Transverse colon (tissue), 4 donors: ENCODE results near the gene PIMREG. TPM values are rescaled to one million over a fixed set of nuclear protein-coding genes. Genes with fewer than 3 reads are reported as not detected.

Source experiments
- DNase-seq: peaks from one replicate; pipeline ENCODE4 v3.0.0-alpha.2; 2019
- H3K27ac ChIP-seq, 4 donors: fragments of 200-600 bp; sonication (generic); 2 replicates each; pipeline ENCODE4 v1.5.1; 2016 to 2018; ENCODE audit warnings: inconsistent platforms in 4 of 4
- H3K27me3 ChIP-seq: fragments of 200-600 bp; sonication (generic); 2 replicates; pipeline ENCODE4 v1.5.1; 2017; ENCODE audit warnings: inconsistent platforms
- H3K36me3 ChIP-seq, 4 donors: fragments of 200-600 bp; sonication (generic); 2 replicates each; pipeline ENCODE4 v1.5.1; 2017 to 2019; ENCODE audit warnings: inconsistent platforms in 4 of 4
- H3K4me1 ChIP-seq, 4 donors: fragments of 200-600 bp; sonication (generic); 2 replicates each; pipeline ENCODE4 v1.5.1; 2017 to 2020; ENCODE audit warnings: inconsistent platforms in 4 of 4
- H3K4me3 ChIP-seq, 4 donors: fragments of 200-600 bp; sonication (generic); 1 replicate in 1 of 4; 2 replicates in 3 of 4; pipeline versions ENCODE4 v1.5.1 to v1.6.1; 2017 to 2019; ENCODE audit warnings: inconsistent platforms in 4 of 4
- H3K9me3 ChIP-seq, 2 donors: fragments of 200-600 bp; sonication (generic); 2 replicates each; pipeline ENCODE4 v1.5.1; 2017 to 2019; ENCODE audit warnings: inconsistent platforms in 2 of 2
- EP300 ChIP-seq: sonication (generic); formaldehyde crosslinking; IDR thresholded peaks from one replicate; pipeline ENCODE4 v1.6.1; 2017; ENCODE audit warnings: antibody characterized with exemption, low read depth
- POLR2A ChIP-seq: fragments of 450-650 bp; IDR thresholded peaks from one replicate; pipeline ENCODE4 v1.6.1; 2016; ENCODE audit warnings: antibody characterized with exemption, mild to moderate bottlenecking, moderate library complexity
- POLR2AphosphoS5 ChIP-seq, 3 donors: sonication (generic); formaldehyde crosslinking; IDR thresholded peaks; one replicate each; pipeline ENCODE4 v1.6.1; 2016; ENCODE audit warnings: antibody characterized with exemption in 3 of 3
- WGBS, 2 donors: methylation state at CpG; one replicate each; pipeline ENCODE4 v1.1.5; 2018; ENCODE audit warnings: low coverage in 1 of 2; 5-methylcytosine and 5-hydroxymethylcytosine counted together
- in situ Hi-C, 4 donors: fragments of 200-750 bp; cut with MboI; loops; one replicate each; pipeline versions ENCODE4 v1.15.0 to v1.15.1; 2017; ENCODE audit warnings: low sequenced_read_pairs in 3 of 4, low pct_ligation_motif_present in 1 of 4, low pct_unique_long_range_greater_than_20kb in 1 of 4
- intact Hi-C: fragments of 100-400 bp; cut with DNase I; formaldehyde crosslinking; loops from one replicate; pipeline ENCODE4 v1.15.1; 2023; ENCODE audit warnings: low total_unique reads
- total RNA-seq, 4 donors: library from RNA; depleted of rRNA; stranded (reverse); fragments of >200 nt; gene quantifications; one replicate each; pipeline ENCODE4 v1.1.0, GENCODE V29; 2016
- TF ChIP-seq, protein P1 (sequence below), 5 experiments: fragments of 200-600 bp in 3 of 5; fragments of 450-650 bp in 2 of 5; sonication (generic) in 3 of 5; IDR thresholded peaks; 1 replicate in 2 of 5; 2 replicates in 3 of 5; pipeline ENCODE4 v1.5.1; 2016 to 2017; ENCODE audit warnings: antibody characterized with exemption in 5 of 5, inconsistent platforms in 3 of 5, mild to moderate bottlenecking in 2 of 5, moderate library complexity in 1 of 5

The PIMREG gene
- total RNA-seq, 4 donors from 2014 or later, result 0.41 to 8.4 (median 0.79) TPM; not detected in 1

DNA sequence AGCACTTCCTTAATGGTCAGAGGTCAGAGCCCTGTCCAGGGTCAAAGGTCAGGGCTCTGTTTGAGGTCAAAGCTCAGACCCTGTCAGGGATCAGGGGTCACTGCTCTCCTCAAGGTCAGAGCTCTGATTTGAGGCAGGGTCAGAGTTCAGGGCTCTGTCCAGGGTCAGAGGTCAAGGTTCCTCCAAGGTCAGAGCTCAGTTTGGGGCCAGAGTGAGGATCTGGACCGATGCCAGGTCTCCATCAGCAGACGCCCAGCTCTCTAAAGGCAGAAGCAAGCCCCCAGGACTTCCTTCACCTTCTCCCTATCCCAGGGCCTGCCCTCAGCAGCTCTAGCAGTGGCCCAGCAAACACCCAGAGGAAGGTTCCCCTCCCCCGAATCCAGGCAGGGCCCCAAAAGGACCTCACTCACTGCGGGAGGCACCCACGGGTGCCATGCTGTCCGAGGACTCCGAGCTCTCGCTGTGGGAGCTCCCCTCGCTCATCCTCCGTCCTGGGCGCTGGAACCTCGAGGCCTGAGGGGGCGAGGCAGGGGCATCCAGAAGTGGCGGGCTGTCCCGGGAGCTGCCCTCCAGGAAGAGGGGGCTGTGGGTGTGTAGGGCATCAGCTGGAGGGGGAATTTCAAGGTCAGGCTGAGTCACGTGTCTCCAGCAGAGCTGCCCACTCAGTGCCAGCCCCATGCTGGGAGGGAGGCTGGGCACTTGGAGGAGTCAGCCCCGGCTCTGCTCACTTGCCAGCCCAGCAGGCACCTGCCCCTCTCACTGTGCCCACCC lies 26.7 kb downstream of the PIMREG start:
- intact Hi-C loops, result loop anchor here (10.0 kb wide), 2 partner anchors 94 to 144 kb away; no protein-coding TSS in a partner anchor
- Histone ChIP-seq H3K4me3 (no peak overlapping the region), H3K4me1 (peaks cover 0 to 3% (median 0%) of the 10 kb centered on the region in 4 donors), H3K27ac (no peak overlapping the region), H3K36me3 (no peaks in the 10 kb centered on the region), H3K27me3 (no peaks in the 10 kb centered on the region), H3K9me3 (no peaks in the 10 kb centered on the region)
- in situ Hi-C loops, result loop anchor here in 3 of 4 donors (25.0 kb wide), 1 partner anchor 166 kb away; the partner anchor contains the start of genes KIAA0753 (in 3 of the 3) and TXNDC17 (in 3 of the 3)
- no peak for DNase-seq
- 92% methylated on average over 15 of the region's 17 CpGs; no CpG with 5 or more reads in 1 of the 2 donors for WGBS, 2 donors
- TF ChIP-seq EP300 (no peak), POLR2A (no peak), POLR2AphosphoS5 (IDR thresholded peaks at IDR 0.05) (no peak)
- TF ChIP-seq, protein P1, sequence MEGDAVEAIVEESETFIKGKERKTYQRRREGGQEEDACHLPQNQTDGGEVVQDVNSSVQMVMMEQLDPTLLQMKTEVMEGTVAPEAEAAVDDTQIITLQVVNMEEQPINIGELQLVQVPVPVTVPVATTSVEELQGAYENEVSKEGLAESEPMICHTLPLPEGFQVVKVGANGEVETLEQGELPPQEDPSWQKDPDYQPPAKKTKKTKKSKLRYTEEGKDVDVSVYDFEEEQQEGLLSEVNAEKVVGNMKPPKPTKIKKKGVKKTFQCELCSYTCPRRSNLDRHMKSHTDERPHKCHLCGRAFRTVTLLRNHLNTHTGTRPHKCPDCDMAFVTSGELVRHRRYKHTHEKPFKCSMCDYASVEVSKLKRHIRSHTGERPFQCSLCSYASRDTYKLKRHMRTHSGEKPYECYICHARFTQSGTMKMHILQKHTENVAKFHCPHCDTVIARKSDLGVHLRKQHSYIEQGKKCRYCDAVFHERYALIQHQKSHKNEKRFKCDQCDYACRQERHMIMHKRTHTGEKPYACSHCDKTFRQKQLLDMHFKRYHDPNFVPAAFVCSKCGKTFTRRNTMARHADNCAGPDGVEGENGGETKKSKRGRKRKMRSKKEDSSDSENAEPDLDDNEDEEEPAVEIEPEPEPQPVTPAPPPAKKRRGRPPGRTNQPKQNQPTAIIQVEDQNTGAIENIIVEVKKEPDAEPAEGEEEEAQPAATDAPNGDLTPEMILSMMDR (IDR thresholded peaks at IDR 0.05), result no peak

DNA sequence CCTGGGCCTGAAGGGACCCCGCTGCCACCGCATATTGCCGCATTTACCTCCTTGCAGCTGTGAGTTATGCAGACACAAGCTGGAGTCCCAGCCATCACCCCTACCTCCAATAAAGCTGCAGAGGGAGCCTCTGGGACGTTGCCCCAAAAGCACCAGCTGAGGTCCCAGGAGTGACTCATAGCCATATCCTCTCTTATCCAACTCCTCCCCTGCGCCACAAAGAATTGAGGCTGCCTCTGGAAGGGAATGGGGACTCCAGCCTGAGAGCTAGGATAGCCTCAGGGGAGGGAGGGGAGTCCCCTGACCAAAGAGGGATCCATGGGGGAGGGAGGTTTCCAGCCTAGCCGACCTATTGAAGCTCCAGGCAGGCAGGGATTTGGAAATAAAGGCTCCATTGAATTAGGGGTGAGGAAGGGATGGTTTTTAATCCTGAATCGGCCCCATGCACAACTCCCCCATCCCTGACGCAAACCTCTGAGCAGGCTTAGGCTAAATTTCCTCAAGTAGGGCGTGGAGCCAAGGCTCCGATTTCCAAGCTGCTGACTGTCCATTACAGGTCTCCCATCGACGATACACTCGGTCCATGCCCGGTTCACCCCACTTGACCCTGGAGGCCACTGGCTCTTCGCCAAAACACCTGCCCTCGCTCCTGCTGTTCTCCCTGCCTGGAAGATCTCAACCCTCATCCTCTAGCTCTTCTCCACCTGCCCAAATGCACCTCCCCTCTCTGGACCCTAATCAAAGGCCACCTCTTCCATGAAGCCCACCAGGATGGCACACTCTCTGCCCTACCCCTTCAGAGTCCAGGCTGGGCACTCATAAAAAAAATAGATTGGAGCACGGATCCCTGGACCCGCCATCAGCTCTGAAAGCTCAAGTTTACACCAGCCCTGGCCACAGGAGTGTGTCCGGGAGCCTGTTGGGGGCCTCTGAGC lies 27.5 kb downstream of the PIMREG start:
- intact Hi-C loops, result loop anchor here (10.0 kb wide), 2 partner anchors 93 to 143 kb away; no protein-coding TSS in a partner anchor
- Histone ChIP-seq H3K4me3 (no peak overlapping the region), H3K4me1 (peaks cover 0 to 3% (median 0%) of the 10 kb centered on the region in 4 donors), H3K9me3 (no peaks in the 10 kb centered on the region), H3K27ac (no peak overlapping the region), H3K27me3 (no peaks in the 10 kb centered on the region), H3K36me3 (no peaks in the 10 kb centered on the region)
- 77% methylated on average over 19 of the region's 19 CpGs; no CpG with 5 or more reads in 1 of the 2 donors for WGBS, 2 donors
- DNase-seq, result no peak
- TF ChIP-seq EP300, result no peak
- TF ChIP-seq POLR2AphosphoS5 (IDR thresholded peaks at IDR 0.05), result no peak
- TF ChIP-seq, protein P1 (IDR thresholded peaks at IDR 0.05), result no peak
- no peak for TF ChIP-seq POLR2A
- in situ Hi-C loops, result loop anchor here in 3 of 4 donors (25.0 kb wide), 1 partner anchor 166 kb away; the partner anchor contains the start of genes KIAA0753 (in 3 of the 3) and TXNDC17 (in 3 of the 3)

DNA sequence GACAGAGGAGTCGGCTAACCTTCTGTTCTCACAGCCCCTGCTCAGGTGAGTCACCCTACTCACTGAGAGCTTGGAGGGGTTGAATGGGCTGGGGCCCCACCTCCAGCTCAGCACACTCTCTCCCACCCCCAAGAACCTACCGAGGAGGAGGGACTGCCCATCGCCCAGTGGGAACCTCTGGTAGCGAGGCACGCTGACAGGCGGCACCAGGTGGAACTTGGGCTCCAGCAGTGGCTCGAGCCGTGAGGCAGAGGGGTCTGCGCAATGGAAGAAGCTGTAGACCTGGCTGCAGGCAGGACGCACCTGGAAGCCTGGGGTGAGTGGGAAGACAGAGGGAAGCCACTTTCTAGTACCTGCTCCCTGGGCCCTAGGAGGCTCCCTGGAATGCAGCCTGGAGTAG lies 28.3 kb downstream of the PIMREG start:
- in situ Hi-C loops, result loop anchor here in 3 of 4 donors (25.0 kb wide), 1 partner anchor 165 kb away; the partner anchor contains the start of genes KIAA0753 (in 3 of the 3) and TXNDC17 (in 3 of the 3)
- Histone ChIP-seq H3K36me3 (no peaks in the 10 kb centered on the region), H3K4me3 (no peak overlapping the region), H3K9me3 (no peaks in the 10 kb centered on the region), H3K4me1 (peaks cover 0 to 3% (median 0%) of the 10 kb centered on the region in 4 donors), H3K27me3 (no peaks in the 10 kb centered on the region), H3K27ac (no peak overlapping the region)
- TF ChIP-seq, protein P1 (IDR thresholded peaks at IDR 0.05), result no peak
- TF ChIP-seq POLR2AphosphoS5 (IDR thresholded peaks at IDR 0.05) (no peak), EP300 (no peak), POLR2A (no peak)
- intact Hi-C loops, result loop anchor here (10.0 kb wide), 2 partner anchors 92 to 142 kb away; no protein-coding TSS in a partner anchor
- DNase-seq, result no peak
- 91% methylated on average over 10 of the region's 10 CpGs; no CpG with 5 or more reads in 1 of the 2 donors for WGBS, 2 donors
